ENCODE measurements around the gene YDJC.
"Not testable (repeated sequence)": the region's sequence is repeated elsewhere in the genome, so short reads cannot be mapped to it uniquely, and the experiment has no call there.

YDJC gene

GRCh38 chr22:21641789-21642583, 12.2 kb upstream of the YDJC start, which contains the start of gene SDF2L1:
SDF2L1 (plus strand) TSS chr22:21642302; CDS start chr22:21642337, 35 bp downstream.
- Mint-ChIP-seq H3K4me1 (peaks cover 43% of the 10 kb centered on the region), H3K27me3 (no peaks in the 10 kb centered on the region), H3K4me3 (peak within 1 kb of the TSS; percentile 79), H3K27ac (peak within 1 kb of the TSS; percentile 85), H3K36me3 (peaks cover 16% of the 10 kb centered on the region), H3K9me3 (no peaks in the 10 kb centered on the region)
- ATAC-seq = peak; percentile 100

- Mint-ChIP-seq H3K36me3 (peaks cover 10% of the 10 kb centered on the region), H3K27me3 (no peaks in the 10 kb centered on the region), H3K9me3 (no peaks in the 10 kb centered on the region), H3K4me3 (peak overlapping the region; percentile 79), H3K4me1 (peaks cover 37% of the 10 kb centered on the region), H3K27ac (peak overlapping the region; percentile 85)
- ATAC-seq = no peak
Measured at GRCh38 chr22:21641417-21641788, 11.6 kb upstream of the YDJC start.

- Mint-ChIP-seq H3K27ac (no peak overlapping the region), H3K9me3 (no peaks in the 10 kb centered on the region), H3K4me1 (peaks cover 33% of the 10 kb centered on the region), H3K27me3 (no peaks in the 10 kb centered on the region), H3K36me3 (peaks cover 6% of the 10 kb centered on the region), H3K4me3 (no peak overlapping the region)
- no peak for ATAC-seq
Measured at GRCh38 chr22:21640810-21641209, 11.0 kb upstream of the YDJC start.

- H3K27ac Mint-ChIP-seq = no peak overlapping the region
- no peaks in the 10 kb centered on the region for H3K27me3 Mint-ChIP-seq
- H3K4me3 Mint-ChIP-seq = no peak overlapping the region
- H3K9me3 Mint-ChIP-seq = no peaks in the 10 kb centered on the region
- H3K4me1 Mint-ChIP-seq = peaks cover 33% of the 10 kb centered on the region
- no peak for ATAC-seq
- peaks cover 6% of the 10 kb centered on the region for H3K36me3 Mint-ChIP-seq
Measured at GRCh38 chr22:21639359-21639758, 9.5 kb upstream of the YDJC start.

- not testable (repeated sequence) for H3K9me3 Mint-ChIP-seq, H3K27me3 Mint-ChIP-seq, H3K4me3 Mint-ChIP-seq, H3K27ac Mint-ChIP-seq, H3K36me3 Mint-ChIP-seq, ATAC-seq
- peaks cover 22% of the 10 kb centered on the region for H3K4me1 Mint-ChIP-seq
Measured at GRCh38 chr22:21637450-21637849, 7.6 kb upstream of the YDJC start.

- Mint-ChIP-seq H3K27ac (no peak overlapping the region), H3K9me3 (no peaks in the 10 kb centered on the region), H3K27me3 (no peaks in the 10 kb centered on the region), H3K4me3 (no peak overlapping the region), H3K4me1 (peaks cover 21% of the 10 kb centered on the region), H3K36me3 (no peaks in the 10 kb centered on the region)
- ATAC-seq = no peak
Measured at GRCh38 chr22:21636629-21637218, 6.9 kb upstream of the YDJC start.

GRCh38 chr22:21635771-21636510, 6.1 kb upstream of the YDJC start:
- Mint-ChIP-seq H3K27ac (no peak overlapping the region), H3K27me3 (no peaks in the 10 kb centered on the region), H3K36me3 (no peaks in the 10 kb centered on the region), H3K4me3 (no peak overlapping the region), H3K9me3 (no peaks in the 10 kb centered on the region), H3K4me1 (peaks cover 21% of the 10 kb centered on the region)
- ATAC-seq = no peak

GRCh38 chr22:21634844-21635243, 5.0 kb upstream of the YDJC start:
- no peak for ATAC-seq
- H3K27me3 Mint-ChIP-seq = no peaks in the 10 kb centered on the region
- no peak overlapping the region for H3K27ac Mint-ChIP-seq
- H3K36me3 Mint-ChIP-seq = no peaks in the 10 kb centered on the region
- H3K4me1 Mint-ChIP-seq = peaks cover 17% of the 10 kb centered on the region
- H3K4me3 Mint-ChIP-seq = no peak overlapping the region
- no peaks in the 10 kb centered on the region for H3K9me3 Mint-ChIP-seq

GRCh38 chr22:21634081-21634480, 4.3 kb upstream of the YDJC start:
- Mint-ChIP-seq H3K27me3 (no peaks in the 10 kb centered on the region), H3K9me3 (no peaks in the 10 kb centered on the region), H3K27ac (no peak overlapping the region), H3K4me3 (no peak overlapping the region), H3K36me3 (no peaks in the 10 kb centered on the region), H3K4me1 (peaks cover 17% of the 10 kb centered on the region)
- ATAC-seq = no peak

- Mint-ChIP-seq H3K27me3 (no peaks in the 10 kb centered on the region), H3K9me3 (no peaks in the 10 kb centered on the region), H3K4me3 (no peak overlapping the region), H3K4me1 (peaks cover 18% of the 10 kb centered on the region), H3K27ac (no peak overlapping the region), H3K36me3 (peaks cover 1% of the 10 kb centered on the region)
- ATAC-seq = no peak
Measured at GRCh38 chr22:21633481-21633880, 3.7 kb upstream of the YDJC start.

- peaks cover 7% of the 10 kb centered on the region for H3K36me3 Mint-ChIP-seq
- no peaks in the 10 kb centered on the region for H3K27me3 Mint-ChIP-seq
- ATAC-seq = no peak
- peaks cover 23% of the 10 kb centered on the region for H3K4me1 Mint-ChIP-seq
- no peak overlapping the region for H3K4me3 Mint-ChIP-seq
- no peak overlapping the region for H3K27ac Mint-ChIP-seq
- no peaks in the 10 kb centered on the region for H3K9me3 Mint-ChIP-seq
Measured at GRCh38 chr22:21632931-21633330, 3.1 kb upstream of the YDJC start.

- H3K36me3 Mint-ChIP-seq = peaks cover 8% of the 10 kb centered on the region
- H3K9me3 Mint-ChIP-seq = no peaks in the 10 kb centered on the region
- ATAC-seq = no peak
- H3K27ac Mint-ChIP-seq = no peak within 1 kb of the TSS
- no peak within 1 kb of the TSS for H3K4me3 Mint-ChIP-seq
- peaks cover 29% of the 10 kb centered on the region for H3K4me1 Mint-ChIP-seq
- no peaks in the 10 kb centered on the region for H3K27me3 Mint-ChIP-seq
Measured at GRCh38 chr22:21632237-21632895, 2.5 kb upstream of the YDJC start, which contains the start of gene CCDC116. CCDC116 (plus strand) TSS chr22:21632760; CDS start chr22:21633182, 422 bp downstream.

GRCh38 chr22:21631025-21631424, 1.2 kb upstream of the YDJC start:
- no peak for ATAC-seq
- H3K27ac Mint-ChIP-seq = no peak overlapping the region
- peaks cover 43% of the 10 kb centered on the region for H3K4me1 Mint-ChIP-seq
- peaks cover 18% of the 10 kb centered on the region for H3K36me3 Mint-ChIP-seq
- no peaks in the 10 kb centered on the region for H3K27me3 Mint-ChIP-seq
- no peak overlapping the region for H3K4me3 Mint-ChIP-seq
- H3K9me3 Mint-ChIP-seq = no peaks in the 10 kb centered on the region

GRCh38 chr22:21628386-21629254, 1.2 kb downstream of the YDJC start:
- Mint-ChIP-seq H3K27me3 (no peaks in the 10 kb centered on the region), H3K4me1 (peaks cover 66% of the 10 kb centered on the region), H3K4me3 (peak overlapping the region; percentile 93), H3K9me3 (no peaks in the 10 kb centered on the region), H3K27ac (peak overlapping the region; percentile 97), H3K36me3 (peaks cover 23% of the 10 kb centered on the region)
- peak; percentile 50 for ATAC-seq

Measured in stimulated activated memory B cell treated with anti-CD40 and anti-IgM and Interleukin-4, amounts not matched to agents 10 μg/mL and 1 μg/mL and 100 μg/mL, for 72 hours (primary cell).